ENCODE data around the gene CA11.
"Not testable (repeated sequence)": the region's sequence is repeated elsewhere in the genome, so short reads cannot be mapped to it uniquely, and the experiment has no call there.

The CA11 gene

DNA sequence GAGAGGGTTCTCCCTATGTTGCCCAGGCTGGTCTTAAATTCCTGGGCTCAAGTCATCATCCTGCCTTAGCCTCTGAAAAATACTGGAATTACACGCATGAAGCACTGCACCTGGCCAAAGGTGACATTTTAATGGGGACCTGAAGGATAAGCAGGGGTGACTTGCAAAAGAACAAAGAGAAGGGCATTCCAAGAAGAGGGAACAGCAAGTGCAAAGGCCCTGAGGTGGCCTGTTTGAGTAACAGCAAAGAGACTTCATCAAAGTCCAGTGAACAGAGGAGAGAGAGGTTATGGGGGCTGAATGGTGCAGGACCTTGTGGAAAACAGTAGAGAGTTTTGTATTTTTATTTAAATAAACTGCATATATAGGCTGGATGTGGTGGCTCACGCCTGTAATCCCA is 4.1 kb downstream of the CA11 start:
- DNase-seq (ENCODE audit: low read depth): no peak

DNA sequence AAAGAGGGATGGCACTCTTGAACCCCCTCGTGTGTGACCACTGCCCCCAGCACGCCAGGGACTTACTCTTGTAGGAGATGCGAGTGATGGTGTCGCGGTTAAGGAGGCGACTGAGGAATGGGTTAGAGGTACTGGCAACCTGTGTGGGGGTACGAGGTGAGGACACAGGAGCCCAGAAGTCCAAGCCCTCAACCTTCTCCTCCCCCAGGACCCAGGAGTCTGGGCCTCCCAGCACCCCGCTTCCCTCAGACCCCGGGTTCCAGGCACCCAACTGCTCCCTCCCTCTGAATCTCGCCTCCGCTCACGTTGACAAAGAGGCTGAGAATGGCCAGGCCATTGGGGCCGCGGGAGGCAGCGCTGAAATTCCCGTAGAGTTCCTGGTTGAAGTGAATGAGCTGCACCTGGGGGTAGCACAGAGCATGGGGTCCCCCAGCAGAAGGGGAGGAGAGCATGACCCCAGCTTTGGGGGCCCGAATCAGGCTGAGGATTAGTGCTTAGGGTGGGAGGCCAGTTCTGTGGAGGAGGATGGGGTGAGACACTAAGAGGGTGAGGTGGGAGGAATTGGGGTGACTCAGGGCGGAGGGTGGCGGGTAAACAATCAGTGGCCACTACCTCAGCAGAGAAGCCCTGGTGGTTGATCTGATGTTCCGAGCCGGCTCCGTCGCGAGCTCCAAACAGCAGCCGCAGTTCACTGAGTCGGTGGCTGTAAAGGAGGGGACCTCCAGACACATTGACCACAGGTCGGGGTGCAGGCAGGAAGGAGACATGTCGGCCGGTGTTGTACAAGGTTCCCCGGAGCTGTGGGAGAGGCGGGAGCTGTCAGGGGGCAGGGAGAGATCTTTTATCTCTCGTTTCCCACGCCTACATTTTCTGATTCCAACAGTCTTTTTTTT is 6.3 kb downstream of the CA11 start:
- no peak for DNase-seq (ENCODE audit: low read depth)

DNA sequence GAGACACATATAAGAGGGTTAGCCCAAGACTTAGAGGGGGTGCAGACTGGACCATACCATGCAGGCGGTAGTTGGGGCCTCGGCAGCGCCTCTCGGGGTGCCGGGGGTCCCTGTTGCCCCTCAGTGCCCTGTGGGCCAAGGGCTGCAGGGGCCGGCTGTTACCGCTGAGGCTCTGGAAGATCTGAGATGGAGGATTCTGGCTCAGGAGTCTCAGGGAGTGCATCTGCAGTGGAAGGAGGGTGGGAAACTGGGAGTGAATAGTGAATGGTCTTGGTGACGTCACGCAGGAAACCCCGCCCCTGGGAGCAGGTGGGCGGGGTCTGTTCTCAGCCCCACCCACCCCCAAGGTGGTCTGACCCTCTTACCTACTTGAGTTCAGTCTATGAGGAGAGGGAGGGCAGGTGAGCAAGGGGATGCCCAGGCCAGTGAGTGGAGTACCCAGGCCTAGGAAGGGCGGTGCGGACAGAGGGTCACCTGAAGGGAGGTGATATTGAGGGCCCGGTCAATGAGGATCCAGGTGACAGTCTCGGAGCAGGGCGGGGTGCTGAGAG is 7.1 kb downstream of the CA11 start:
- DNase-seq (ENCODE audit: low read depth): no peak

DNA sequence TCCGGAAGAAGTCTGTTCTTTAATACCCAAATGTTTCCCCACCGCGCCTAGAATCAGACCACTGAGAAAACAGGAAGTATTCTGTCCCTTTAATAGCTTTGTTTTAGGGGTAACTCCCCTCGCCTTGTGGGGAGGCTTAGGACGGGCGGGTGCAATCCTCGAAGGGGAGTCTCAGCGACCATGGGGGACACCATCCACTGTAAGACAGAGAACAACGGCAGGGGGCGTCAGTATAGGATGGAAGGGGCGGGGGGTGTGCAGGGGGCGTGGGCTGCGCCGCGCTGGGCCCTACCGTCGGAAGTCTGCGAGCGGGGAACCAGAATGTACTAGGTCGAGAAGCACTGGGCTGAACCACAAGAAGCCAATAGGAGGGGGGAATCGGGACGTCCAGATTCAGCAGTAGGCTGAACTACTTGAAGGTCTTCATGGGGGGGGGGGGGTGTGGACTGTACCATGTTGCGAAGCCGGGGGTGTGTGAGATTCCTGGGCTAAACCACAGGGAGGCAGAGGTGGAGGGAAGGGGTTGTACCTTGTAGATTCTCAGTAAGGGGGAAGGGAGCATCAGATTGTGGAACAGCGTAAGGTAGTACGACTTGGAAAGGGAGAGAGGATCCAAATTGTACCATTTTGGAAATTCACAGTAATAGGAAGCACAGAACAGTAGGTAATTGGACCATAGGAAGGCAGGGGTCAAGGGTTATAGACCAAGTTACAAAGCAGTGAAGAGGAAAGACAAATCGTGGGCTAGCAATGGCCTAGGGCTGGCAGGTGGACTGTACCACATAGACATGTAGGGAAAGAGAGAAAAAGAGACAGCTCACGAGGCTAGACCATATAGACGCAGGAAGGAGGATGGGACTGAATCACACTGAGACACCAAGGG is 7.8 kb downstream of the CA11 start:
- DNase-seq (ENCODE audit: low read depth): peak; percentile 80

GRCh38 chr19:48637449-48637947 is 8.5 kb downstream of the CA11 start:
- DNase-seq (ENCODE audit: low read depth): peak; percentile 98

DNA sequence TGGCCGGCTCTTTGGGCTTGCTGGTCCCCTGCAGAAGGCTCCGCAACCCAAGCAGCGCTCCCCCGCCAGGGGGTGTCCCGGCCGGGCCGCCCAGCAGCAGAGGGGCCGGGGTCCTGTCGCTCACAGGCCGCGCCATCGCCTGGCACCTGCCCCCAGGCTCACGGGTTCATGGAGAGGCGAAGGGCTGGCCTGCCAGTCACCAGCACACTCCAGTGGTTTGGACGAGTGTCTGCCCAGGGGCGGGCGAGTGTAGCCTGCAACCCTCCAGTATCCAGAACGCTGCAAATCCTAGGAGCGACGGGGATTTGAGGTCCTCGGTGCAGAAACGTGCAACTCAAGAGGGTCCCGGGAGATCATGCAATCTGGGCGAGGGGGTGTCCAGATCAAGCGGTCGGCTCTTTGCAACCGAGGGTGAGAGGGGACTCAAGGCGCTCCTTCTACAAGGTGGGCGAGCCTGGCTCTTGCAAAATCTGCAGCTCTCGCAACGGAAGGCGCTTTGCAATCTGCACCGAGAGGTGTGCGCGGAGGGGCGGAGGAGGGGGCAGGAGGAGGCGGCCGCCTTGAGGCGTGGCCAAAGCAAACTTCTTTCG is 9.0 kb downstream of the CA11 start, which contains the start of gene DBP:
DBP (minus strand) TSS at position 521 of the 590 bp plus-strand sequence; CDS start at position 136, 385 bp downstream.
- no peak for DNase-seq (ENCODE audit: low read depth)

DNA sequence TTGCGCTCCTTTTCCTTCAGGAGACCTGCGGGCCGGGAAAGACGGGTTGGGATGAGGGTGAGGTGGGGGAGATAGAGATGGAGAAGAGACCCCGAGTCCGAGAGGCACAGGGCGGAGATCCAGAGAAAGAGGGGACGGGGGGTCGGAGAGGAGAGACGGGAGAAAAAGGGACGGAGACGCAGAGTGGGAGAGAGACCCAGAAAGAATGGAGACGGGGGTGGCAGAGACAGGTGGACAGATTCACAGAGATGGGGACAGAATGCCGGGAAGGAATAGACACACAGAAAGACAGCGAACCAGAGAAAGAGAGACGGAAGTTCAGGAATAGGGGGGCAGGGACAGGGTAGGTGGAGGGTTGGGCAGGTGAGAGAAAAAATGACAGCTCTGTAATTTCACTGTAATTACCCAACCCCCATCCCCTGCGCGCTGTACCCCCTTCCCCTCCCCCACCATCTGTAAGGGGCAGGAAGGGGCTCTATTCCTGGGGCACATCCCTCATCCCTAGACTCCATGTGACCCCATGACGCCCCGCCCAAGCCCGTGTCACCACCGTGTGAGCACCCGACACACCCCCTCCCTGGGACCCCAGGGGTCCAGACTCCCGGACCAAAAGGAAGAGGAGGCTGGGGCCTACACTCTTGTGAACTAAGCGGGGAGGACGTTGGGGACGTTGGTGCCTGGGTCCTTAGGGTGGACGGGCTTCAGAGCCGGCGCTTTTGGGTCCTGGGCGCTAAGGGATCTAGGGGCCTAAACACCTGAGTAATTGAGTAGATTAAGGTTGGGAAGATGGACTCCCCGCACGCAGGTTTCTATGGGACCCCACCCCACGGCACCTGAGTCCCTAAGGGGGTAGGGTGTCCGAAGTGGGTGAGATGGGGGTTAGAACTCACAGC is 9.8 kb downstream of the CA11 start:
- DNase-seq (ENCODE audit: low read depth): no peak

DNA sequence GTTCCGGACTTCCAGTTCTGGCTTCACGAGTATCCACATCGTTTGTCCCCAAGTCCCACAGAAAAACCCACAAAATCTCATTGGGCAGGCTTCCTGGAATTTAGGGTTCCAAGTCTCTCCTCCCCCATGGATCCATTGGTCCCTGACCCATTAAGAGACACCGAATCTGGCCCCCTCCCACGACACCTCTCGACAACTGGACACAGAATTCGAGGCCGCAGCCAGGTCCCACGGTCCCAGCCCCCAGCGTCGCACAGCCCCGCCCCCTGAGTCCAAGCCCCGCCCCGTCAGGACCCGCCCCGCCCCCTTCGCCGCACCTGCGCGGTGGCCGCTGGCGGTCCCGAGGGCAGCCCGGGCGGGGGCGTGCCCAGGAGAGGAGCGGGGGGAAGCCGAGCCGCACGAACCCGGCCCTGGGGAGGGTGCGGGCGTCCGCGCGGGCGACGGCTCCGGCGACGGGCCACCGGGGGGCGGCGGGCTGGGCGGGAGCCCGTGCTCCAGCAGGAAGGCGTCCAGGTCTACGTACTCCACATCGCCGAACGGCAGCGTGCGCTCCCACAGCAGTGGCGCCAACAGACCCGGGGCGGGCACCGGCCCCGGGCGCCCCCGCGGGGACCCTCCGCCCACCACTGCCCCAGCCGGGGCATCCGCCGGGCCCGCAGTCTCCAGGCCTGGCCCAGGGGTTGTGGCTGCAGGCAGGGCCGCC is 10.6 kb downstream of the CA11 start:
- DNase-seq (ENCODE audit: low read depth): no peak

- peak; percentile 86 for DNase-seq (ENCODE audit: low read depth)
These were observed 11.3 kb downstream of the CA11 start for GRCh38 chr19:48634424-48635262.

GRCh38 chr19:48634036-48634342 is 12.0 kb downstream of the CA11 start:
- DNase-seq (ENCODE audit: low read depth): no peak

- no peak for DNase-seq (ENCODE audit: low read depth)
These were observed 12.6 kb downstream of the CA11 start for GRCh38 chr19:48633148-48634035.

DNA sequence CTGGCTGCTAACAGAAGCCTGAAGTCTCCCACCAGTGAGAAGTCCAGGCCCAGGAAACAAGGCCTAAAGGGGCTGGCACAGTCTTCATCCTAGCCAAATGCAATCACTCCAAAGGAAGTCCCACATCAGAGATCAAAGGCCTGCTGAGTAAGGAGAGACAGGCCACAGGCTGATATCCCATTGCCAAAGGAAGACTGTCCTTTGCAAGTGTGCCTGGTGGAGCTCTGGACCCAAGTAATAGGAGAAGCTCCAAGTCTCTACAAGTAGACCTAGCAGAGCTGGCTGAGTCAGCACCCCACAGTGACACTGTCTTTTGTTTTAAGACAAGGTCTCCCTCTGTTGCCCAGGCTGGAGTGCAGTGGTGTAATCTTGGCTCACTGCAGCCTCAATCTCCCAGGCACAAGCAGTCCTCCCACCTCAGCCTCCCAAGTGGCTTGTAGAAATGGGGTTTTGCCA is 13.3 kb downstream of the CA11 start:
- DNase-seq (ENCODE audit: low read depth): no peak

- DNase-seq (ENCODE audit: low read depth): not testable (repeated sequence)
These were observed 13.7 kb downstream of the CA11 start for GRCh38 chr19:48632286-48632685.

DNA sequence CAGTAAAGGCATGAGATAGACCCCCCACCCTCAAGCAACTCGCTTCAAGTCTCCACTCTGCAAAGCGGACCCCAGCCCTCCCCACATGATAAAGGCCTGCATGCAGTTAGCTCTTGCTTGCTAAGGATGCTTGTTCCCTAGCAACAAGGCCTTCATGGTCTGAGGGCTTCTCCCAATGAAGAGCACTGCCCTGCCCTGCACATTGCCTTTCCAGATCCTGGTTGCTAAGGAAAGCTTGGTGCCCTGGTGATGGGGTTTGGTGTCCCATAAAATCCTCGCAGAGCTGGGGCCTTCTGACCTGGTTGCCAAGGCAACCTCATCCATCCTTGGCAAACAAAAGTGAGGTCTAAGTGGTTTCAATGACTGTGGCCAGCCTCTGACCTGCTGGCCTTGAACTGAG is 14.8 kb downstream of the CA11 start:
- no peak for DNase-seq (ENCODE audit: low read depth)

- no peak for DNase-seq (ENCODE audit: low read depth)
These were observed 15.5 kb downstream of the CA11 start for GRCh38 chr19:48630296-48631063.

- no peak for DNase-seq (ENCODE audit: low read depth)
These were observed 16.2 kb downstream of the CA11 start for GRCh38 chr19:48629599-48630295.

- DNase-seq (ENCODE audit: low read depth): no peak
These were observed 16.7 kb downstream of the CA11 start for GRCh38 chr19:48629297-48629598.

Data from GM04504 (cell line).